Loucy (cell line): ENCODE results near the gene OPRM1.

ENCODE experiments used
- H2AFZ ChIP-seq: fragments of 200-600 bp; sonication (generic); 2 replicates; pipeline ENCODE4 v1.6.0; 2016; ENCODE audit warnings: antibody characterized with exemption, mild to moderate bottlenecking, low read length, moderate library complexity
- H3F3A ChIP-seq: fragments of 200-600 bp; 2 replicates; pipeline ENCODE4 v1.6.0; 2016; ENCODE audit warnings: antibody characterized with exemption, low read depth, mild to moderate bottlenecking
- H3K27me3 ChIP-seq: fragments of 200-600 bp; sonication (generic); 2 replicates; pipeline ENCODE4 v1.6.1; 2014; ENCODE audit warnings: low read length, mild to moderate bottlenecking; ENCODE audit not compliant: insufficient read depth, poor library complexity, severe bottlenecking
- H3K36me3 ChIP-seq: fragments of 200-600 bp; sonication (generic); 2 replicates; pipeline ENCODE4 v1.6.1; 2016; ENCODE audit warnings: low read length; ENCODE audit not compliant: insufficient read depth
- H3K4me1 ChIP-seq: fragments of 200-600 bp; sonication (generic); 2 replicates; pipeline ENCODE4 v1.5.1; 2014; ENCODE audit warnings: low read length, mild to moderate bottlenecking; ENCODE audit not compliant: insufficient read depth, poor library complexity, severe bottlenecking
- H3K4me2 ChIP-seq: fragments of 200-600 bp; sonication (generic); 2 replicates; pipeline ENCODE4 v1.6.0; 2014; ENCODE audit warnings: antibody characterized with exemption, low read length, low read depth, mild to moderate bottlenecking; ENCODE audit not compliant: poor library complexity, severe bottlenecking
- H3K4me3 ChIP-seq: fragments of 200-600 bp; sonication (generic); 2 replicates; pipeline ENCODE4 v1.5.1; 2014; ENCODE audit warnings: low read length, mild to moderate bottlenecking, mixed read lengths; ENCODE audit not compliant: poor library complexity, severe bottlenecking
- H3K79me2 ChIP-seq: fragments of 200-600 bp; sonication (generic); 2 replicates; pipeline ENCODE4 v1.6.1; 2014; ENCODE audit warnings: low read length; ENCODE audit not compliant: insufficient read depth
- H3K9ac ChIP-seq: fragments of 200-600 bp; sonication (generic); 2 replicates; pipeline ENCODE4 v1.6.0; 2014; ENCODE audit warnings: mild to moderate bottlenecking, low read depth, low read length, moderate library complexity; ENCODE audit not compliant: poor library complexity, severe bottlenecking
- H3K9me2 ChIP-seq: fragments of 200-600 bp; sonication (generic); replicated peaks from 2 replicates; pipeline ENCODE4 v1.6.1; 2016; ENCODE audit warnings: low read depth, low read length, mixed read lengths
- H3K9me3 ChIP-seq: fragments of 200-600 bp; sonication (generic); 2 replicates; pipeline ENCODE4 v1.6.1; 2014; ENCODE audit warnings: mild to moderate bottlenecking, antibody characterized with exemption, low read length, low read depth; ENCODE audit not compliant: insufficient read depth
- H4K20me1 ChIP-seq: fragments of 200-600 bp; sonication (generic); 2 replicates; pipeline ENCODE4 v1.6.0; 2014; ENCODE audit warnings: antibody characterized with exemption, low read length, mild to moderate bottlenecking; ENCODE audit not compliant: insufficient read depth, poor library complexity, severe bottlenecking
- CTCF ChIP-seq: fragments of 200-600 bp; sonication (generic); conservative IDR thresholded peaks from 2 replicates; pipeline ENCODE4 v1.5.1; 2014; ENCODE audit warnings: mild to moderate bottlenecking, antibody characterized with exemption, low read length
- EZH2phosphoT487 ChIP-seq: fragments of 200-600 bp; IDR thresholded peaks from 2 replicates; pipeline ENCODE4 v1.6.1; 2018; ENCODE audit warnings: antibody characterized with exemption, mild to moderate bottlenecking, moderate library complexity, borderline replicate concordance

OPRM1 gene

GRCh38 chr6:154122195-154122925, 83.3 kb downstream of the OPRM1 start:
- H3K36me3 ChIP-seq, result no peaks in the 10 kb centered on the region
- H3K79me2 ChIP-seq, result no peaks in the 10 kb centered on the region
- H3K4me3 ChIP-seq, result no peak overlapping the region
- TF ChIP-seq EZH2phosphoT487 (no peak), CTCF (no peak)
- no peaks in the 10 kb centered on the region for H4K20me1 ChIP-seq
- H3K4me1 ChIP-seq, result no peaks in the 10 kb centered on the region
- H3K27me3 ChIP-seq, result no peaks in the 10 kb centered on the region
- H3K9me3 ChIP-seq, result no peaks in the 10 kb centered on the region
- H3F3A ChIP-seq, result no peaks in the 10 kb centered on the region
- no peak overlapping the region for H2AFZ ChIP-seq
- no peaks in the 10 kb centered on the region for H3K9me2 ChIP-seq
- H3K4me2 ChIP-seq, result no peak overlapping the region
- no peak overlapping the region for H3K9ac ChIP-seq

GRCh38 chr6:154123155-154123956, 84.3 kb downstream of the OPRM1 start:
- H3K4me2 ChIP-seq, result no peak overlapping the region
- H4K20me1 ChIP-seq, result no peaks in the 10 kb centered on the region
- no peaks in the 10 kb centered on the region for H3K27me3 ChIP-seq
- TF ChIP-seq CTCF (no peak), EZH2phosphoT487 (no peak)
- no peaks in the 10 kb centered on the region for H3K36me3 ChIP-seq
- H3K9me3 ChIP-seq, result no peaks in the 10 kb centered on the region
- H3K79me2 ChIP-seq, result no peaks in the 10 kb centered on the region
- H3K9ac ChIP-seq, result no peak overlapping the region
- no peaks in the 10 kb centered on the region for H3K4me1 ChIP-seq
- H3K9me2 ChIP-seq, result no peaks in the 10 kb centered on the region
- H2AFZ ChIP-seq, result no peak overlapping the region
- no peak overlapping the region for H3K4me3 ChIP-seq
- H3F3A ChIP-seq, result no peaks in the 10 kb centered on the region

- H2AFZ ChIP-seq, result no peak overlapping the region
- H3K4me1 ChIP-seq, result no peaks in the 10 kb centered on the region
- H3F3A ChIP-seq, result no peaks in the 10 kb centered on the region
- no peaks in the 10 kb centered on the region for H4K20me1 ChIP-seq
- H3K27me3 ChIP-seq, result no peaks in the 10 kb centered on the region
- no peaks in the 10 kb centered on the region for H3K79me2 ChIP-seq
- no peak overlapping the region for H3K4me2 ChIP-seq
- no peaks in the 10 kb centered on the region for H3K9me3 ChIP-seq
- H3K9me2 ChIP-seq, result no peaks in the 10 kb centered on the region
- H3K4me3 ChIP-seq, result no peak overlapping the region
- no peaks in the 10 kb centered on the region for H3K36me3 ChIP-seq
- H3K9ac ChIP-seq, result no peak overlapping the region
- TF ChIP-seq CTCF (no peak), EZH2phosphoT487 (no peak)
Measured at GRCh38 chr6:154125421-154125820, 86.4 kb downstream of the OPRM1 start.
